GM12878 (cell line): ENCODE results near the gene OR2F2.

Experiments used
- BCL3 ChIP-seq: IDR thresholded peaks from 2 replicates; pipeline ENCODE4 v1.6.1; 2011; ENCODE audit warnings: borderline replicate concordance, low read depth, mild to moderate bottlenecking, moderate library complexity, low read length; ENCODE audit not compliant: insufficient read depth, poor library complexity, severe bottlenecking
- EP300 ChIP-seq, 2 experiments: fragments of 150-350 bp in 1 of 2; IDR thresholded peaks; 2 replicates each; pipeline ENCODE4 v1.6.1; 2011 to 2012; ENCODE audit warnings: low read depth in 2 of 2, low read length in 2 of 2, borderline replicate concordance in 1 of 2, improper control_type of control experiment in 1 of 2, inconsistent platforms in 1 of 2; ENCODE audit not compliant: control insufficient read depth in 1 of 2
- EZH2 ChIP-seq: IDR thresholded peaks from 2 replicates; pipeline ENCODE4 v1.6.1; 2012; ENCODE audit warnings: low read depth, mild to moderate bottlenecking, control low read depth, inconsistent platforms, low read length, borderline replicate concordance; ENCODE audit not compliant: control insufficient read depth
- GABPA ChIP-seq: IDR thresholded peaks from 2 replicates; pipeline ENCODE4 v1.6.1; 2014; ENCODE audit warnings: antibody characterized with exemption, low read depth, mild to moderate bottlenecking, inconsistent platforms
- KDM1A ChIP-seq: fragments of 200-600 bp; sonication (generic); IDR thresholded peaks from 2 replicates; pipeline ENCODE4 v1.6.1; 2016; ENCODE audit warnings: borderline replicate concordance
- POLR2A ChIP-seq: IDR thresholded peaks from 2 replicates; pipeline ENCODE4 v1.6.1; 2011; ENCODE audit warnings: low read depth, mild to moderate bottlenecking, low read length
- POLR2AphosphoS5 ChIP-seq: IDR thresholded peaks from 2 replicates; pipeline ENCODE4 v1.6.1; 2011; ENCODE audit warnings: mild to moderate bottlenecking, low read length, inconsistent platforms
- RAD21 ChIP-seq: IDR thresholded peaks from 2 replicates; pipeline ENCODE4 v1.6.1; 2011; ENCODE audit warnings: mild to moderate bottlenecking, low read depth, low read length, moderate library complexity; ENCODE audit not compliant: insufficient read depth
- RFX5 ChIP-seq: IDR thresholded peaks from 2 replicates; pipeline ENCODE4 v1.6.1; 2011; ENCODE audit warnings: low read depth, low read length, improper control_type of control experiment
- TCF7 ChIP-seq: IDR thresholded peaks from 2 replicates; pipeline ENCODE4 v1.6.1; 2014; ENCODE audit warnings: antibody characterized with exemption, borderline replicate concordance
- ZNF24 ChIP-seq: fragments of 450-650 bp; IDR thresholded peaks from 2 replicates; pipeline ENCODE4 v1.6.1; 2017; ENCODE audit warnings: antibody characterized with exemption, mild to moderate bottlenecking
- TF ChIP-seq, protein P1 (sequence below), 3 experiments: IDR thresholded peaks in 2 of 3; conservative IDR thresholded peaks in 1 of 3; 2 replicates each; pipeline ENCODE4 v1.5.1; 2011; ENCODE audit warnings: low read depth in 3 of 3, low read length in 3 of 3, mild to moderate bottlenecking in 3 of 3, control low read depth in 2 of 3, moderate library complexity in 2 of 3, inconsistent platforms in 1 of 3, mixed read lengths in 1 of 3; ENCODE audit not compliant: control insufficient read depth in 2 of 3, insufficient read depth in 1 of 3; ENCODE audit errors: extremely low read depth in 1 of 3

DNA sequence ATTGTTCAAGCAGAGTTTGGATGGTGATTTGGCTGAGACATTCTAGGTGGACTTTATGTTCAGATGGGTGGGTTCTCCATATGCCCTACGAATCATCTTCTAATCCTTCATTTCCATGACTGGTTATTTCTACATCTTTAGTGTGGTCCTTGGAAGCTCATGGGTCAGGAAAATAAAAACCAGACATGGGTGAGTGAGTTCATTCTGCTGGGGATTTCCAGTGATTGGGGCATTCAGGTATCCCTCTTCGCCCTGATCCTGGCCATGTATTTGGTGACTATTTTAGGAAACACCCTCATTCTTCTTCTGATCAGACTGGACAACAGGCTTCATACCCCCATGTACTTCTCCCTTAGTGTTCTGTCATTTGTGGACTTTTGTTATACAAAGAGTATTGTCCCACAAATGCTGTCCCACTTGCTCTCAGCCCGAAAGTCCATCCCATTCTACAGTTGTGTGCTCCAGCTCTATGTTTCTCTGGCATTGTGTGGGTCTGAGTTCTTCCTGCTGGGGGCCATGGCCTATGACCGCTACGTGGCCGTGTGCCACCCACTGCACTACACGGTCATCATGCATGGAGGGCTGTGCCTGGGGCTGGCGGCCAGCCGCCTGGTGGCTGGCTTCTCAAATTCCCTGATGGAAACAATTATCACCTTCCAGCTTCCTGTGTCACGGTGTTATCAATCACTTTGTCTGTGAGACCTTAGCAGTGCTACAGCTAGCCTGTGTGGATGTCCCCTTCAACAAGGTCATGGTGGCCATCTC, 45.9 kb downstream of the OR2F2 start:
- no peak for TF ChIP-seq KDM1A
- TF ChIP-seq RFX5: no peak
- TF ChIP-seq POLR2A: no peak
- TF ChIP-seq ZNF24: no peak
- no peak for TF ChIP-seq EZH2
- TF ChIP-seq RAD21: no peak
- no peak for TF ChIP-seq TCF7
- TF ChIP-seq, protein P1, sequence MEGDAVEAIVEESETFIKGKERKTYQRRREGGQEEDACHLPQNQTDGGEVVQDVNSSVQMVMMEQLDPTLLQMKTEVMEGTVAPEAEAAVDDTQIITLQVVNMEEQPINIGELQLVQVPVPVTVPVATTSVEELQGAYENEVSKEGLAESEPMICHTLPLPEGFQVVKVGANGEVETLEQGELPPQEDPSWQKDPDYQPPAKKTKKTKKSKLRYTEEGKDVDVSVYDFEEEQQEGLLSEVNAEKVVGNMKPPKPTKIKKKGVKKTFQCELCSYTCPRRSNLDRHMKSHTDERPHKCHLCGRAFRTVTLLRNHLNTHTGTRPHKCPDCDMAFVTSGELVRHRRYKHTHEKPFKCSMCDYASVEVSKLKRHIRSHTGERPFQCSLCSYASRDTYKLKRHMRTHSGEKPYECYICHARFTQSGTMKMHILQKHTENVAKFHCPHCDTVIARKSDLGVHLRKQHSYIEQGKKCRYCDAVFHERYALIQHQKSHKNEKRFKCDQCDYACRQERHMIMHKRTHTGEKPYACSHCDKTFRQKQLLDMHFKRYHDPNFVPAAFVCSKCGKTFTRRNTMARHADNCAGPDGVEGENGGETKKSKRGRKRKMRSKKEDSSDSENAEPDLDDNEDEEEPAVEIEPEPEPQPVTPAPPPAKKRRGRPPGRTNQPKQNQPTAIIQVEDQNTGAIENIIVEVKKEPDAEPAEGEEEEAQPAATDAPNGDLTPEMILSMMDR (IDR thresholded peaks at IDR 0.05 in 2 of 3, conservative IDR thresholded peaks at IDR 0.05 in 1 of 3; ENCODE audit: control insufficient read depth in 2 of 3, extremely low read depth in 1 of 3, insufficient read depth in 1 of 3, low read depth in 3 of 3, low read length in 3 of 3): no peak
- TF ChIP-seq BCL3: no peak
- TF ChIP-seq EP300 (IDR thresholded peaks at IDR 0.05; ENCODE audit: borderline replicate concordance in 1 of 2, control insufficient read depth in 1 of 2, low read depth in 2 of 2, low read length in 2 of 2): no peak
- no peak for TF ChIP-seq POLR2AphosphoS5
- TF ChIP-seq GABPA: no peak
